ENCODE results near the gene DND1.
A peak's percentile ranks its signal among the peaks of the same experiment; 100 is the strongest.
"Not testable (repeated sequence)": the region's sequence is repeated elsewhere in the genome, so short reads cannot be mapped to it uniquely, and the experiment has no call there.

Gene DND1

GRCh38 chr5:140631036-140631417, 42.3 kb downstream of the DND1 start:
- peaks cover 0 to 4% of the 10 kb centered on the region in 2 donors for H3K9me3 ChIP-seq (ENCODE audit: control insufficient read depth in 1 of 2, low read length in 2 of 2)
- H3K9ac ChIP-seq (ENCODE audit: low read depth in 1 of 2, low read length in 2 of 2), result peak overlapping the region in 1 of 2 donors; percentile 63
- H3K36me3 ChIP-seq (ENCODE audit: control insufficient read depth in 1 of 2, insufficient read depth in 2 of 2, low read length in 2 of 2), result no peaks in the 10 kb centered on the region
- H3K27me3 ChIP-seq (ENCODE audit: control insufficient read depth in 1 of 2, insufficient read depth in 2 of 2, low read length in 2 of 2), result no peaks in the 10 kb centered on the region
- H3K4me1 ChIP-seq (ENCODE audit: control insufficient read depth in 1 of 2, insufficient read depth in 2 of 2, low read length in 2 of 2), result peaks cover 12 to 19% of the 10 kb centered on the region in 2 donors
- no peak overlapping the region for H3K4me3 ChIP-seq (ENCODE audit: low read depth in 1 of 2, low read length in 2 of 2)
- H3K27ac ChIP-seq (ENCODE audit: low read depth, low read length), result no peak overlapping the region

GRCh38 chr5:140630292-140631035, 42.9 kb downstream of the DND1 start:
- Histone ChIP-seq H3K27ac (ENCODE audit: low read depth, low read length) (no peak overlapping the region), H3K4me3 (ENCODE audit: low read depth in 1 of 2, low read length in 2 of 2) (peak overlapping the region in 1 of 2 donors; percentile 29), H3K9me3 (ENCODE audit: control insufficient read depth in 1 of 2, low read length in 2 of 2) (peaks cover 0 to 4% of the 10 kb centered on the region in 2 donors), H3K27me3 (ENCODE audit: control insufficient read depth in 1 of 2, insufficient read depth in 2 of 2, low read length in 2 of 2) (no peaks in the 10 kb centered on the region), H3K36me3 (ENCODE audit: control insufficient read depth in 1 of 2, insufficient read depth in 2 of 2, low read length in 2 of 2) (no peaks in the 10 kb centered on the region), H3K9ac (ENCODE audit: low read depth in 1 of 2, low read length in 2 of 2) (peak overlapping the region in 1 of 2 donors; percentile 63), H3K4me1 (ENCODE audit: control insufficient read depth in 1 of 2, insufficient read depth in 2 of 2, low read length in 2 of 2) (peaks cover 12 to 19% of the 10 kb centered on the region in 2 donors)

- H3K36me3 ChIP-seq (ENCODE audit: control insufficient read depth in 1 of 2, insufficient read depth in 2 of 2, low read length in 2 of 2), result no peaks in the 10 kb centered on the region
- peaks cover 0 to 4% of the 10 kb centered on the region in 2 donors for H3K9me3 ChIP-seq (ENCODE audit: control insufficient read depth in 1 of 2, low read length in 2 of 2)
- no peaks in the 10 kb centered on the region for H3K27me3 ChIP-seq (ENCODE audit: control insufficient read depth in 1 of 2, insufficient read depth in 2 of 2, low read length in 2 of 2)
- no peak overlapping the region for H3K27ac ChIP-seq (ENCODE audit: low read depth, low read length)
- H3K4me1 ChIP-seq (ENCODE audit: control insufficient read depth in 1 of 2, insufficient read depth in 2 of 2, low read length in 2 of 2), result peaks cover 12 to 19% of the 10 kb centered on the region in 2 donors
- H3K9ac ChIP-seq (ENCODE audit: low read depth in 1 of 2, low read length in 2 of 2), result no peak overlapping the region
- H3K4me3 ChIP-seq (ENCODE audit: low read depth in 1 of 2, low read length in 2 of 2), result no peak overlapping the region
Observed at GRCh38 chr5:140628711-140629110, 44.7 kb downstream of the DND1 start.

- H3K4me3 ChIP-seq (ENCODE audit: low read depth in 1 of 2, low read length in 2 of 2), result no peak overlapping the region
- H3K36me3 ChIP-seq (ENCODE audit: control insufficient read depth in 1 of 2, insufficient read depth in 2 of 2, low read length in 2 of 2), result no peaks in the 10 kb centered on the region
- peaks cover 7 to 14% of the 10 kb centered on the region in 2 donors for H3K4me1 ChIP-seq (ENCODE audit: control insufficient read depth in 1 of 2, insufficient read depth in 2 of 2, low read length in 2 of 2)
- no peak overlapping the region for H3K27ac ChIP-seq (ENCODE audit: low read depth, low read length)
- peaks cover 0 to 4% of the 10 kb centered on the region in 2 donors for H3K9me3 ChIP-seq (ENCODE audit: control insufficient read depth in 1 of 2, low read length in 2 of 2)
- H3K9ac ChIP-seq (ENCODE audit: low read depth in 1 of 2, low read length in 2 of 2), result no peak overlapping the region
- no peaks in the 10 kb centered on the region for H3K27me3 ChIP-seq (ENCODE audit: control insufficient read depth in 1 of 2, insufficient read depth in 2 of 2, low read length in 2 of 2)
Observed at GRCh38 chr5:140627972-140628371, 45.4 kb downstream of the DND1 start.

GRCh38 chr5:140624886-140625285, 48.5 kb downstream of the DND1 start:
- H3K4me3 ChIP-seq (ENCODE audit: low read depth in 1 of 2, low read length in 2 of 2); H3K9me3 ChIP-seq (ENCODE audit: control insufficient read depth in 1 of 2, low read length in 2 of 2); H3K9ac ChIP-seq (ENCODE audit: low read depth in 1 of 2, low read length in 2 of 2); H3K27ac ChIP-seq (ENCODE audit: low read depth, low read length); H3K4me1 ChIP-seq (ENCODE audit: control insufficient read depth in 1 of 2, insufficient read depth in 2 of 2, low read length in 2 of 2); H3K27me3 ChIP-seq (ENCODE audit: control insufficient read depth in 1 of 2, insufficient read depth in 2 of 2, low read length in 2 of 2); H3K36me3 ChIP-seq (ENCODE audit: control insufficient read depth in 1 of 2, insufficient read depth in 2 of 2, low read length in 2 of 2): not testable (repeated sequence)

GRCh38 chr5:140623061-140623460, 50.3 kb downstream of the DND1 start:
- not testable (repeated sequence) for H3K27ac ChIP-seq (ENCODE audit: low read depth, low read length); H3K9ac ChIP-seq (ENCODE audit: low read depth in 1 of 2, low read length in 2 of 2); H3K4me1 ChIP-seq (ENCODE audit: control insufficient read depth in 1 of 2, insufficient read depth in 2 of 2, low read length in 2 of 2); H3K36me3 ChIP-seq (ENCODE audit: control insufficient read depth in 1 of 2, insufficient read depth in 2 of 2, low read length in 2 of 2); H3K9me3 ChIP-seq (ENCODE audit: control insufficient read depth in 1 of 2, low read length in 2 of 2); H3K4me3 ChIP-seq (ENCODE audit: low read depth in 1 of 2, low read length in 2 of 2); H3K27me3 ChIP-seq (ENCODE audit: control insufficient read depth in 1 of 2, insufficient read depth in 2 of 2, low read length in 2 of 2)

- Histone ChIP-seq H3K27ac (ENCODE audit: low read depth, low read length) (no peak overlapping the region), H3K9me3 (ENCODE audit: control insufficient read depth in 1 of 2, low read length in 2 of 2) (no peaks in the 10 kb centered on the region), H3K27me3 (ENCODE audit: control insufficient read depth in 1 of 2, insufficient read depth in 2 of 2, low read length in 2 of 2) (no peaks in the 10 kb centered on the region), H3K4me1 (ENCODE audit: control insufficient read depth in 1 of 2, insufficient read depth in 2 of 2, low read length in 2 of 2) (no peaks in the 10 kb centered on the region), H3K4me3 (ENCODE audit: low read depth in 1 of 2, low read length in 2 of 2) (no peak overlapping the region), H3K9ac (ENCODE audit: low read depth in 1 of 2, low read length in 2 of 2) (no peak overlapping the region), H3K36me3 (ENCODE audit: control insufficient read depth in 1 of 2, insufficient read depth in 2 of 2, low read length in 2 of 2) (no peaks in the 10 kb centered on the region)
Observed at GRCh38 chr5:140622301-140622700, 51.1 kb downstream of the DND1 start.

Data from duodenal mucosa (tissue), 2 donors.